ENCODE measurements around the gene ELP2. TPM values are rescaled to one million over a fixed set of nuclear protein-coding genes. Genes with fewer than 3 reads are reported as not detected.

ELP2 gene
- total RNA-seq, 3 donors from 2014 or later (not counting 1 experiment from before 2014, with no cell fraction given): 119 to 135 (median 129) TPM

DNA sequence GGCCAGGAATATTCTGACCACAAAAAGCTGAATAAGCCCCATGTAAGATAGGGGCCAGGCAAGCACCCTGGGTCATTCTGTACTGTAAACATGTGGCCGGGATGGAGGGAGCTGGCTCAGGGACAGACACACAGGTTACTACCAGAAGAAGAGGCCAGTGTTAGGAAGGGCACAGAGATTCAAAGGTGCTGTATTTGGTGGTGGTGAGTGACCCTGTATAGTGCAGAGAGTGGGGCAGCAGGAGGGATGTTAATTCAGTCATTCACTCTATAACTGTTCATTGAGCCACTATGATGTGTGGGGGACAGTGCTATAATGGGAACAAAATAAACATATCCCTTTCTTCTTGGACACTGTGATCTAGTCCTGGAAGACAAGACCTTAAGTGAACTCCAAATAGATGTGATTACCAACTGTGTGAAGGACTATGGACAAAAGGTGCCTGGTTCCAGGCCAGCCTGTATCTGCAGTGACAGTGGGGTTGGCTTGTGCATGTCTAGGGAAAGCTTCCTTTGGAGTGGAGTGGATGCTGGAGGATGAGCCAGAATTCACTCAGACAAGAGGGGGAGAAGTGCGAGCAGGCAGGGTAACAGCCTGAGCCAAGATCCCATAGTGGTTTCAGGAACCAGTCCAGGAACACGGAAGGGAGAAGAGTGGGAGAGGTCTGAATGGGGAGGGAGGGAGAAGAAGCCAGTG, 65.9 kb downstream of the ELP2 start:
- Histone ChIP-seq H3K9me3 (ENCODE audit: control insufficient read depth, insufficient read depth, low read length) (no peaks in the 10 kb centered on the region), H3K4me3 (ENCODE audit: low read length) (no peak overlapping the region), H3K27ac (ENCODE audit: low read length) (no peak overlapping the region), H3K27me3 (ENCODE audit: control insufficient read depth, insufficient read depth, low read length) (no peaks in the 10 kb centered on the region), H3K4me1 (ENCODE audit: control insufficient read depth, insufficient read depth, low read length) (no peaks in the 10 kb centered on the region), H3K36me3 (ENCODE audit: control insufficient read depth, insufficient read depth, low read length) (no peaks in the 10 kb centered on the region)
- H3K4me1 Mint-ChIP-seq: no peaks in the 10 kb centered on the region
- ATAC-seq (no peak), DNase-seq (no peak)
- H3K36me3 Mint-ChIP-seq: no peaks in the 10 kb centered on the region
- no peak overlapping the region for H3K4me3 Mint-ChIP-seq
- H3K27ac Mint-ChIP-seq: no peak overlapping the region
- 89% methylated on average over 3 of the region's 3 CpGs for WGBS (ENCODE audit: insufficient coverage)
- no peaks in the 10 kb centered on the region for H3K9me3 Mint-ChIP-seq
- intact Hi-C loops (cut with micrococcal nuclease): no loop called here
- TF ChIP-seq, protein P1, sequence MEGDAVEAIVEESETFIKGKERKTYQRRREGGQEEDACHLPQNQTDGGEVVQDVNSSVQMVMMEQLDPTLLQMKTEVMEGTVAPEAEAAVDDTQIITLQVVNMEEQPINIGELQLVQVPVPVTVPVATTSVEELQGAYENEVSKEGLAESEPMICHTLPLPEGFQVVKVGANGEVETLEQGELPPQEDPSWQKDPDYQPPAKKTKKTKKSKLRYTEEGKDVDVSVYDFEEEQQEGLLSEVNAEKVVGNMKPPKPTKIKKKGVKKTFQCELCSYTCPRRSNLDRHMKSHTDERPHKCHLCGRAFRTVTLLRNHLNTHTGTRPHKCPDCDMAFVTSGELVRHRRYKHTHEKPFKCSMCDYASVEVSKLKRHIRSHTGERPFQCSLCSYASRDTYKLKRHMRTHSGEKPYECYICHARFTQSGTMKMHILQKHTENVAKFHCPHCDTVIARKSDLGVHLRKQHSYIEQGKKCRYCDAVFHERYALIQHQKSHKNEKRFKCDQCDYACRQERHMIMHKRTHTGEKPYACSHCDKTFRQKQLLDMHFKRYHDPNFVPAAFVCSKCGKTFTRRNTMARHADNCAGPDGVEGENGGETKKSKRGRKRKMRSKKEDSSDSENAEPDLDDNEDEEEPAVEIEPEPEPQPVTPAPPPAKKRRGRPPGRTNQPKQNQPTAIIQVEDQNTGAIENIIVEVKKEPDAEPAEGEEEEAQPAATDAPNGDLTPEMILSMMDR (IDR thresholded peaks at IDR 0.05): no peak
- H3K27me3 Mint-ChIP-seq (ENCODE audit: low read depth in 2 of 2): peaks cover 13 to 16% of the 10 kb centered on the region in 2 donors

DNA sequence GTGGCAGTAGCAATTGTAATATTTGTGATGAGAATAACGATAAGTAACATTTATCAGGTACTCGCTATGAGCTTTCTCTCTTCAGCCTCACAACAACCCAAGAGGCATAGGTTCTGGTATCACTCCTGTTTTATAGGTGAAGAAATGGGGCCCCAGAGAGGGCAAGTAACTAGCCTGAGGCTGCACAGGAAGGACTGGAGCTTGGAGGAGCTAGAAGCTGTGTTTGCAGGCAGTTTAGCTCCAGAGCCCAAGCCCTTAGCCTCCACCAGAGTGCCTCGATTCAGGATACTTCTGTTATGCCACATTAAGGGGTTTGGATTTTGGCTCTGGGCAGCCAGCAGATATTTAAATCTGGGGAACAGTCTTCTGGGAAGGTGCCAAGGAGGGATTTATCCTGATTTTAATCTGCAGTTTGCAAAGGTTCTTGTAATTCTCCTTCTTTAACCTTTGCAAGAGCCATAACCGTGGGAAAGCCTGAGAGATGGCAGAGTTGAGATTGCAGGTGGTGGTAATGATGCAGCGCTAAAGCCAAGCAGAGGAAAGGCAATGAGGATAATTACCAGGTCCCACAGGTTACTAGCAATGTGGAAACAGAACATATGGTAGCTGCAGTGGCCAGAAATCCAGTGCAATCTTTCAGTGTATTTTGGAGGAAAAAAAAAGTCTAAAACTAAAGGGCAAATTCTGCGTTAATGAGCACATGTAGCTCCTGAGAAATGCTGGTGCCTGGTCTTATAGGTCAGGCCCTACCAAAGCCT, 66.7 kb downstream of the ELP2 start:
- H3K4me3 Mint-ChIP-seq: no peak overlapping the region
- no peak for DNase-seq
- Histone ChIP-seq H3K36me3 (ENCODE audit: control insufficient read depth, insufficient read depth, low read length) (no peaks in the 10 kb centered on the region), H3K9me3 (ENCODE audit: control insufficient read depth, insufficient read depth, low read length) (no peaks in the 10 kb centered on the region), H3K27me3 (ENCODE audit: control insufficient read depth, insufficient read depth, low read length) (no peaks in the 10 kb centered on the region), H3K27ac (ENCODE audit: low read length) (no peak overlapping the region), H3K4me3 (ENCODE audit: low read length) (no peak overlapping the region), H3K4me1 (ENCODE audit: control insufficient read depth, insufficient read depth, low read length) (no peaks in the 10 kb centered on the region)
- peaks cover 10 to 16% of the 10 kb centered on the region in 2 donors for H3K27me3 Mint-ChIP-seq (ENCODE audit: low read depth in 2 of 2)
- H3K4me1 Mint-ChIP-seq: no peaks in the 10 kb centered on the region
- no peaks in the 10 kb centered on the region for H3K36me3 Mint-ChIP-seq
- WGBS (ENCODE audit: insufficient coverage): 85% methylated on average over 4 of the region's 6 CpGs
- no peak for ATAC-seq
- intact Hi-C loops (cut with micrococcal nuclease): no loop called here
- TF ChIP-seq, protein P1 (IDR thresholded peaks at IDR 0.05): no peak
- H3K27ac Mint-ChIP-seq: no peak overlapping the region
- H3K9me3 Mint-ChIP-seq: no peaks in the 10 kb centered on the region

DNA sequence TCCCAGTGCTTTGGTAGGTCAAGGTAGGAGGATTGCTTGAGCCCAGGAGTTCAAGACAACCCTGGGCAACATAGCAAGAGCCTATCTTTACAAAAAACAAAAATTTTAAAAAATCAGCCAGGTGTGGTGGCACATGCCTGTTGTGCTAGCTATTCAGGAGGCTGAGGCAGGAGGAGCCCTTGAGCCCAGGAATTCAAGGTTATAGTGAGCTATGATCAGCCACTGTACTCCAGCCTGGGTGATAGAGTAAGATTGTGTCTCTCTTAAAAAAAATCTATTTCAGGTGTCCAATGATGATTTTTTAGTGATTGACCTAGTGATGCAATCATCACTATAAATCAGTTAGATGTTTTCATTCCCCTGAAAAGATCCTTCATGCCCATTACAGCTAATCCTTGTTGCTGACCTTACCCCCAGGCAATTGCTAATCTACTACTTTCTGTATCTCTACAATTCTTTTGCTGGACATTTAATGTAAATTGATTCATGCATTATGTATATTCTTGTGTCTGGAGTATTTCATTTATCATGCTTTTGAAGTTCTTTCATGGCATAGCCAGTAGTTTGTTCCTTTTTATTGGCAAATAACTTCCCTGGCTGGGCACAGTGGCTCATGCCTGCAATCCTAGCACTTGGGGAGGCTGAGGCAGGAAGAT, 67.9 kb downstream of the ELP2 start:
- ATAC-seq: no peak
- Mint-ChIP-seq H3K4me1 (no peaks in the 10 kb centered on the region), H3K4me3 (no peak overlapping the region), H3K27ac (no peak overlapping the region), H3K9me3 (no peaks in the 10 kb centered on the region), H3K36me3 (no peaks in the 10 kb centered on the region), H3K27me3 (ENCODE audit: low read depth in 2 of 2) (peaks cover 6 to 10% of the 10 kb centered on the region in 2 donors)
- no peak overlapping the region for H3K27ac ChIP-seq (ENCODE audit: low read length)
- H3K27me3 ChIP-seq (ENCODE audit: control insufficient read depth, insufficient read depth, low read length): no peaks in the 10 kb centered on the region
- intact Hi-C loops (cut with micrococcal nuclease): no loop called here
- no peaks in the 10 kb centered on the region for H3K9me3 ChIP-seq (ENCODE audit: control insufficient read depth, insufficient read depth, low read length)
- no peak for DNase-seq
- no peaks in the 10 kb centered on the region for H3K36me3 ChIP-seq (ENCODE audit: control insufficient read depth, insufficient read depth, low read length)
- TF ChIP-seq, protein P1 (IDR thresholded peaks at IDR 0.05): no peak
- H3K4me1 ChIP-seq (ENCODE audit: control insufficient read depth, insufficient read depth, low read length): no peaks in the 10 kb centered on the region
- no peak overlapping the region for H3K4me3 ChIP-seq (ENCODE audit: low read length)

All from natural killer cell (primary cell).